Measurements from ENCODE around the gene ROBO3.

Gene ROBO3

GRCh38 chr11:124876818-124877630 is 11.8 kb downstream of the ROBO3 start:
- no peak for DNase-seq

- DNase-seq = no peak
Observed at GRCh38 chr11:124877631-124877909, 12.3 kb downstream of the ROBO3 start.

- no peak for DNase-seq
Observed at GRCh38 chr11:124877910-124878758, 12.9 kb downstream of the ROBO3 start.

GRCh38 chr11:124878759-124879492 is 13.7 kb downstream of the ROBO3 start:
- no peak for DNase-seq

- no peak for DNase-seq
Observed at GRCh38 chr11:124879493-124880289, 14.5 kb downstream of the ROBO3 start.

GRCh38 chr11:124880290-124880611 is 15.0 kb downstream of the ROBO3 start:
- no peak for DNase-seq

- no peak for DNase-seq
Observed at GRCh38 chr11:124880958-124881357, 15.7 kb downstream of the ROBO3 start.

GRCh38 chr11:124882339-124883071 is 17.3 kb downstream of the ROBO3 start:
- no peak for DNase-seq

- DNase-seq = no peak
Observed at GRCh38 chr11:124884340-124884739, 19.1 kb downstream of the ROBO3 start.

GRCh38 chr11:124884869-124885479 is 19.7 kb downstream of the ROBO3 start:
- no peak for DNase-seq

- no peak for DNase-seq
Observed at GRCh38 chr11:124886476-124886875, 21.2 kb downstream of the ROBO3 start.

GRCh38 chr11:124886978-124887666 is 21.9 kb downstream of the ROBO3 start:
- DNase-seq = no peak

GRCh38 chr11:124887667-124888013 is 22.4 kb downstream of the ROBO3 start:
- no peak for DNase-seq

- DNase-seq = no peak
Observed at GRCh38 chr11:124889191-124890091, 24.2 kb downstream of the ROBO3 start.

GRCh38 chr11:124890151-124890550 is 24.9 kb downstream of the ROBO3 start:
- DNase-seq = no peak

- DNase-seq = no peak
Observed at GRCh38 chr11:124890683-124891372, 25.6 kb downstream of the ROBO3 start.

- DNase-seq = no peak
Observed at GRCh38 chr11:124891373-124891861, 26.2 kb downstream of the ROBO3 start.

GRCh38 chr11:124892146-124892545 is 26.9 kb downstream of the ROBO3 start:
- DNase-seq = no peak

Data from fibroblast of skin of scalp (primary cell).